ENCODE measurements around the gene AMDHD2. TPM values are rescaled to one million over a fixed set of nuclear protein-coding genes. Genes with fewer than 3 reads are reported as not detected.
"Not testable (repeated sequence)": the region's sequence is repeated elsewhere in the genome, so short reads cannot be mapped to it uniquely, and the experiment has no call there.

The AMDHD2 gene
- total RNA-seq, 2 donors from 2014 or later: 19.4 to 31.6 TPM

GRCh38 chr16:2580143-2580542 lies 60.0 kb downstream of the AMDHD2 start:
- H3K9ac ChIP-seq (ENCODE audit: low read depth in 2 of 2, low read length in 2 of 2); H3K36me3 ChIP-seq; H3K4me1 ChIP-seq; DNase-seq; H3K27ac ChIP-seq; intact Hi-C loops (cut with DNase I); H3K4me3 ChIP-seq; H3K27me3 ChIP-seq; H3K9me3 ChIP-seq: not testable (repeated sequence)

- H3K4me1 ChIP-seq: not testable (repeated sequence)
These were observed 60.6 kb downstream of the AMDHD2 start for GRCh38 chr16:2580818-2581217.

More at GRCh38 chr16:2580818-2581217, 60.6 kb downstream of the AMDHD2 start:
- DNase-seq; H3K4me3 ChIP-seq; H3K36me3 ChIP-seq; H3K9ac ChIP-seq (ENCODE audit: low read depth in 2 of 2, low read length in 2 of 2); intact Hi-C loops (cut with DNase I); H3K9me3 ChIP-seq; H3K27ac ChIP-seq; H3K27me3 ChIP-seq: not testable (repeated sequence)

Small RNA genes lying within 50 kb of the gene (microRNA-seq; reads per million reads assigned to microRNA genes)
- gene MIR3178: not detected

Other genes with a start within 250 kb of the AMDHD2 start
- gene ABCA3, start 179.6 kb upstream of the AMDHD2 start, total RNA-seq: 1 to 10 TPM; 1.3 to 4.6 TPM
- gene CCNF, start 90.9 kb upstream of the AMDHD2 start, total RNA-seq: 10 to 100 TPM in 1 of 2 donors, 1 to 10 TPM in 1; 8.6 to 38.2 TPM
- gene TEDC2, start 60.3 kb upstream of the AMDHD2 start, total RNA-seq: 10 to 100 TPM in 1 of 2 donors, 1 to 10 TPM in 1; 2.4 to 24.0 TPM
- not detected for gene NTN3, start 49.1 kb upstream of the AMDHD2 start, total RNA-seq
- gene TBC1D24, start 45.2 kb upstream of the AMDHD2 start, total RNA-seq: 10 to 100 TPM in 1 of 2 donors, 1 to 10 TPM in 1; 8.4 to 15.8 TPM
- 100 to 1,000 TPM; 240 to 336 TPM for gene ATP6V0C, start 6.4 kb upstream of the AMDHD2 start, total RNA-seq
- gene CEMP1, start 11.0 kb downstream of the AMDHD2 start, total RNA-seq: under 1 TPM; 0.53 to 0.54 TPM
- 10 to 100 TPM; 60.4 to 71.5 TPM for gene PDPK1, start 17.6 kb downstream of the AMDHD2 start, total RNA-seq
- gene KCTD5, start 162.2 kb downstream of the AMDHD2 start, total RNA-seq: 10 to 100 TPM; 45.2 to 88.3 TPM
- gene PRSS27, start 199.9 kb downstream of the AMDHD2 start, total RNA-seq: under 1 TPM; 0.15 to 0.56 TPM
- 100 to 1,000 TPM; 377 to 539 TPM for gene SRRM2, start 232.3 kb downstream of the AMDHD2 start, total RNA-seq

Data from colonic mucosa (tissue), 4 donors.